ENCODE results near the gene MEGF8. TPM values are rescaled to one million over a fixed set of nuclear protein-coding genes. Genes with fewer than 3 reads are reported as not detected.

Gene MEGF8
- total and polyA plus RNA-seq, 2 of the 13 experiments (the other 11 are each of a cell fraction or from before 2014, with no cell fraction given): 4.0 to 8.8 TPM

DNA sequence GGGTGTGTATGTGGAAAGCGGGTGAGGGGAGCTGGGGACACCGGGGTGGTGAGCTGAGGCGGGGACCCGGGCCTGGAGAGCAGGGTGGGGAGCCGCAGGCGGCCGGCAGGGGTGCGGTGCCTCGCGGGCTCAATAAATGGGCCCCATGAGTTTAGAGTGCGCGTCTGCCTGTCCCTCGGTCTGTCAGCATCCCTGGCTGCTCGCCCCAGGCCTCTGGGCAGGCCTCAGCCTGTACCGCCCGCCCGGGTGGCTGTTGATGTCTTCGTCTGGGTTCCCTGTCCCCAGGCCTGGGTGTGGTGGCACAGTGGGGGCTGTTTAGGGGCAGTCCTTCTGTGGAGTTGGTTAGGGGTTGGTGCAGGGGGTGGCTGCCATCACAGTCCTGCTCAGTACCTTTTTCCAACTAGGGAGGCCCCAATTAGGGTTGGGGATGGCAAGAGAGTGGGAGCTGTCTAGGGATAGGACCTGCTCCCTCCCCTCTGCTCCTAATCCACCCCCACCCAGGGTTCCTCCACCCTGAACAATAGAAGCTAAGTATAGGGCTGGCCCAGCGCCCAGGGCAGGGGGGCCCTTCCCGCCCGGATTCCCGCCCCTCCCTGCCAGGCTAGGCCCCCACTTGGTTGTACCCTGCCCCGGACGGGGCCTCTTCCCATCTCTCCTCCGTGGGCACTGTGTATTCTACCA, 44.1 kb upstream of the MEGF8 start (continued):
- TF ChIP-seq PATZ1 (CRISPR knock-in tag; IDR thresholded peaks at IDR 0.05) (peak; percentile 96), ZBTB4 (CRISPR knock-in tag; IDR thresholded peaks at IDR 0.05; ENCODE audit: borderline replicate concordance) (0 out of 2 replicates have a peak, but pooled peaks have one; percentile 37), IRF2 (CRISPR knock-in tag; IDR thresholded peaks at IDR 0.05) (no peak), ZFY (CRISPR knock-in tag; IDR thresholded peaks at IDR 0.05) (peak; percentile 45), ZNF605 (CRISPR knock-in tag; IDR thresholded peaks at IDR 0.05) (0 out of 2 replicates have a peak, but pooled peaks have one; percentile 48), ZIK1 (CRISPR knock-in tag; IDR thresholded peaks at IDR 0.05; ENCODE audit: borderline replicate concordance, low read depth) (no peak), BCL6 (CRISPR knock-in tag; IDR thresholded peaks at IDR 0.05) (peak; percentile 17; the same call in 1 of the 2 replicates), ZNF558 (CRISPR knock-in tag; IDR thresholded peaks at IDR 0.05; ENCODE audit: borderline replicate concordance) (no peak), ELF4 (CRISPR knock-in tag; IDR thresholded peaks at IDR 0.05; ENCODE audit: borderline replicate concordance) (no peak), ZNF660 (CRISPR knock-in tag; IDR thresholded peaks at IDR 0.05; ENCODE audit: borderline replicate concordance, low read depth) (no peak), ZNF577 (CRISPR knock-in tag; IDR thresholded peaks at IDR 0.05; ENCODE audit: borderline replicate concordance, low read depth) (no peak), SALL2 (CRISPR knock-in tag; IDR thresholded peaks at IDR 0.05) (no peak), IKZF1 (IDR thresholded peaks at IDR 0.05) (no peak), ZFX (CRISPR knock-in tag; IDR thresholded peaks at IDR 0.05; ENCODE audit: low read depth) (0 out of 2 replicates have a peak, but pooled peaks have one; percentile 65), MTERF4 (CRISPR knock-in tag; IDR thresholded peaks at IDR 0.05) (peak; percentile 61; the same call in 1 of the 2 replicates), CREM (IDR thresholded peaks at IDR 0.05) (peak; percentile 51; the same call in 1 of the 2 replicates), CREM (CRISPR knock-in tag; IDR thresholded peaks at IDR 0.05) (no peak), ZBTB46 (CRISPR knock-in tag; IDR thresholded peaks at IDR 0.05; ENCODE audit: borderline replicate concordance) (no peak), ZNF264 (CRISPR knock-in tag; IDR thresholded peaks at IDR 0.05) (no peak), ZNF775 (CRISPR knock-in tag; IDR thresholded peaks at IDR 0.05; ENCODE audit: borderline replicate concordance) (no peak)
